GM21717 (cell line): ENCODE measurements around the gene WLS.

Source experiments
- ATAC-seq: cut with Tn5 transposase; IDR thresholded peaks from one replicate; pipeline ENCODE4 v1.9.1; 2021; ENCODE audit warnings: mild to moderate bottlenecking, moderate library complexity; ENCODE audit not compliant: unreplicated experiment

The WLS gene

DNA sequence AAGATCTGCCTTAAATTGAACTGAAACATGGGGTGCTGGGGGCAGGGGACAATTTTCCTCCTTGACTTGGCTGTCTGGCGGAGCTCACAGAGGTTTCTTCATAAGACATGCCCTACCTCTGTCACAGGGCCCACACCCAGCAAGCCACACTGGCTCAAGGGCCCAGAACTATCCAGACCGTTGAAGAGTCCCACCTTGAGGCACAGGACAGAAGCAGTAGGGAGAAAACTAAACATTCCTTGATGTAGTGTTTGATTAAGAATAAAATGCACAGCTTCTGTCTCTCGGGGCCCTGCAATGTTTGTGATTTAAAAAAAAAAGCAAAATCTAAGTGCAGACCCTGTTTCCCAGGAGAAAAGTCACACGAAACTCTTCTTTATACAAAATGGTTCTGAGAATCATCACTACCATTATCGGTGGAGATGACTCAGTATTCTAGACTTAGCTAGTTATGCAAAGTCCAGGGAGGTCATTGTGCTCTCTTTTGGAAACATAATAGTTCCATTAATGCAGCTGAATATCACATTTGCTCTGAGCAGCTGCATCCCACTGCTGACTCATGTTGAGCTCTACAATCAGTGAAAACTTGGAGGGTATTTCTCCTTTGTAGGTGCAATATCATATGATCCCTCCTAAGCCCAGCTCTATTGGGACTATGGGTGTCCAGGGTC is 128.3 kb downstream of the WLS start:
- ATAC-seq, result no peak

- no peak for ATAC-seq
Measured at GRCh38 chr1:68103011-68103545, 129.2 kb downstream of the WLS start.

GRCh38 chr1:68101829-68102228 is 130.5 kb downstream of the WLS start:
- no peak for ATAC-seq

DNA sequence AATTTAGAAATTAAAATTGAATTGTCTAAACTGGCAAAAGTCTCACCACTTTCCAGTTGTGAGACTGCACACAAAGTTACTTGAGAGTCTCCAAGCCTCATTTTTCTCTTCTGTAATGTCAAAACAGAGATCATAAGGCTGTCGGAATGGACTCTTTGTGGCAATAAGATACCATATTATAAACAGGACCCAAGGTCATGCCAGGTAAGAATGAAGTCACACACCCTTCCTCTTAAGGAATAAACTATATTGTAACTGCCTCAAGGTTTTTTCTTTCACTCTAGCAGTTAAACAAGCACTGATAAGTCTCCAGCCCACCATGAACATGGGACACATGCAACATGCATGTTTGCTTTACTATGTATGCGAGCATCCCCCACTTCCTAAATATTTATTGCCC is 131.8 kb downstream of the WLS start:
- ATAC-seq, result no peak

DNA sequence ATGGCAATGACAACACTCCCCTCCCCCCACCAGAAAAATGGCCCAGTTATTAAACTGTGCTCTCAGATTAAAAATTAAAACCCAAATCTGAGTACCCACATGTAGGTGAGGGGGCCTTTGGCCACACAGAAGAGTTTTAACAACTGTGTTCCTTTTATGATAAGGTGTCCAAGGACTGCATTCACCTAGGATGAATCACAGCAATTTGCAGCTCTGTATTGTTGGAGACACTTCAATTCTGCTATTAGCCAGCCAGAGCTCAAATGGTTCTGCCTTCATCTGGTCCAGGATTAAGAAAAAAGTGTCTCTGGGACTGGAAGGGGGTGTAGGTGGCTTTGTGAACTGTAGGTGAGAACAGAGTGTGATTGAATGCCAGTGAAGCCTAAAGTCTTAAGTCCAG is 138.6 kb downstream of the WLS start:
- no peak for ATAC-seq

- no peak for ATAC-seq
Measured at GRCh38 chr1:68087184-68087583, 145.1 kb downstream of the WLS start.

DNA sequence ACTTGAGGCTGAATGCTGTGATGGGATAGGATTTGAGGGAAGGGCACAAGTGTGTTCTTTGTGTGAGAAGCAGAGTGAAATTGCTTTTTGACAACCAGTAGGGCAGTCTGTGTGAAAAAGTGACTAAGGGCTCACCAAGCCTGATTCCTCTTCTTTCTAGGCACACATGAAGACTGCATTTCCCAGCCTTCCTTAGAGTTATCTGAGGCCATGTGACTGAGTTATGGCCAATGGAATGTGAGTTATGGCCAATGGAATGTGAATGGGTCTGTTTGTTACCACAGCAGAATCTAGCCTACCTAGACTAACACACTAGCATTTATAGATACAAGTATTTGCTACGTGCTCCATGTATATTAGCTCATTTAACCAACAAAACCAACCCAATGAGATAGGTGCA is 146.6 kb downstream of the WLS start:
- no peak for ATAC-seq

- ATAC-seq, result no peak
Measured at GRCh38 chr1:68083686-68084085, 148.6 kb downstream of the WLS start.

GRCh38 chr1:68081775-68082283 is 150.5 kb downstream of the WLS start:
- no peak for ATAC-seq

GRCh38 chr1:68078647-68079046 is 153.7 kb downstream of the WLS start:
- no peak for ATAC-seq
